ENCODE measurements around the gene USHBP1.

USHBP1 gene

DNA sequence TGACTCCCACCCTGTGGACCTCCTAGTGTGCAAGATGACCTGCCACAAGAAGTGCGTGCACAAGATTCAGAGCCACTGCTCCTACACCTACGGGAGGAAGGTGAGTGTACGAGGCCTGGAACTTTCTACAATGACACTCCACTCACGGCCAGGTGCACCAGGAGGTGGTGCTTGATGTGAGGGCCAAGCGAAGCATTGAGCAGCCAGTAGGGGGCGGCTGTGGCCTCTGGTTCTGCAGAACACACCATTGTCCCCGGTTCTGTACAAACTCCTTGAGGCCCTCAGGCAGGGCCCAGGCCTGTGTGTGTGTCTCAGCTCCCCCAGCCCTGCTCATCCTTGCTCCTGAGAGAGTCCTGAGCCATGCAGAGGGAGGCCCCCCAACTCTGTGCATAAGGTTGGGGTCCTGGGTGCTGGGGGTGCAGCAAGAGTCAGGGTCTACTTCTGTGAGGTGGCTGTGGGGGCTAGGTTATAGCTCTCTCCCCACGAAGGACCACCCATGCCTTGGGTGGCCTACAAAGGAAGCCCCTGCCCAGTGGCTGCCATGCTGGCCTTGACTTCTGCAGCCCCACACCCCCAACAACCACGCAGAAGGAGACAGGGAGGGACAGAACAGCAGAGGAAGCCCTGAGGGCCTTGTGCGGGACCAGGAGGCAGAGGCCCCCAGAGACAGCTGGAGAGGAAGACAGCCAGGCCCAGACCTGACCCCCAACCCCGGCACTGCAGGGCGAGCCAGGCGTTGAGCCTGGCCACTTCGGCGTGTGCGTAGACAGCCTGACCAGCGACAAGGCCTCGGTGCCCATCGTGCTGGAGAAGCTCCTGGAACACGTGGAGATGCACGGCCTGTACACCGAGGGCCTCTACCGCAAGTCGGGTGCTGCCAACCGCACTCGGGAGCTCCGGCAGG is 59.1 kb downstream of the USHBP1 start:
- DNase-seq (ENCODE audit: low read depth in 1 of 2, low spot score in 1 of 2), result peak; percentile 55 to 74
- in situ Hi-C loops (cut with HindIII; ENCODE audit: low pct_unique_long_range_greater_than_20kb, low sequenced_read_pairs), result no loop called here
- TF ChIP-seq JUND (IDR thresholded peaks at IDR 0.05; ENCODE audit: low read depth), result no peak

DNA sequence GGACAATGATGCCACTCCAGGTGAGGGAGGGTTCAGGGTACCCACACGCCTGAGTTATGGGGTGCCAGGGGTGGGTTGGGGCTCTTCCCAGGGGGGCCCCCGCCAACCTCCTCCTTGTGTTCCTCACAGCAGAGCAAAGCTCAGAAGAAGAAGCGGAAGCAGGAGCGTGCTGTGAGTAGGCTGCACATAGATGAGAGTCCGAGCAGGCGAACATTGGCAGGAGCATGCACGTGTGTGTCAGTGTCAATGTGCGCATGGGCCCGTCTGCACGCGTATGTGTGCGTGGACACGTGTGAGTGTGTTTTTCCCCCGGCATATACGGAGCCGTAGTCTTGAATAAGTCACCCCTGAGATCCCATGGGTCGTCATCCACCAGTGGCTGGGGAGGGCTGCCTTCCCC is 61.8 kb downstream of the USHBP1 start:
- in situ Hi-C loops (cut with HindIII; ENCODE audit: low pct_unique_long_range_greater_than_20kb, low sequenced_read_pairs), result no loop called here
- DNase-seq (ENCODE audit: low read depth in 1 of 2, low spot score in 1 of 2), result no peak
- no peak for TF ChIP-seq JUND (IDR thresholded peaks at IDR 0.05; ENCODE audit: low read depth)

DNA sequence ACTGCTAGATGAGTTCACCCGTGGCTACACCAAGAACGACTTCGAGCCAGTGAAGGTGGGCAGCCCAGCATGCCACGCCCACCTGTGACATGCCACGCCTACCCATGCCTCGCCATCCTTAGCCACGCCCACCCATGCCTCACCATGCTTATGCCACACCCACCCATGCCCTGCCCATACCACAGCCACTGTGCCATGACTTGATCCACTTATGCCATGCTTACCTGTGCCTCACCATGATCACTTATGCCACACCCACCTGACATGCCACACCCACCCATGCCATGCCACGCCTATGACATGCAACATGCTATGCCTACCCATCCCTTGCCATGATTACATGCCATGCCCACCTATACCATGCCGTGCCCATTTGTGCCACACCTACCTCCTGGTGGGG is 62.3 kb downstream of the USHBP1 start:
- TF ChIP-seq JUND (IDR thresholded peaks at IDR 0.05; ENCODE audit: low read depth), result no peak
- DNase-seq (ENCODE audit: low read depth in 1 of 2, low spot score in 1 of 2), result peak in 1 of 2 experiments; percentile 42
- in situ Hi-C loops (cut with HindIII; ENCODE audit: low pct_unique_long_range_greater_than_20kb, low sequenced_read_pairs), result no loop called here

DNA sequence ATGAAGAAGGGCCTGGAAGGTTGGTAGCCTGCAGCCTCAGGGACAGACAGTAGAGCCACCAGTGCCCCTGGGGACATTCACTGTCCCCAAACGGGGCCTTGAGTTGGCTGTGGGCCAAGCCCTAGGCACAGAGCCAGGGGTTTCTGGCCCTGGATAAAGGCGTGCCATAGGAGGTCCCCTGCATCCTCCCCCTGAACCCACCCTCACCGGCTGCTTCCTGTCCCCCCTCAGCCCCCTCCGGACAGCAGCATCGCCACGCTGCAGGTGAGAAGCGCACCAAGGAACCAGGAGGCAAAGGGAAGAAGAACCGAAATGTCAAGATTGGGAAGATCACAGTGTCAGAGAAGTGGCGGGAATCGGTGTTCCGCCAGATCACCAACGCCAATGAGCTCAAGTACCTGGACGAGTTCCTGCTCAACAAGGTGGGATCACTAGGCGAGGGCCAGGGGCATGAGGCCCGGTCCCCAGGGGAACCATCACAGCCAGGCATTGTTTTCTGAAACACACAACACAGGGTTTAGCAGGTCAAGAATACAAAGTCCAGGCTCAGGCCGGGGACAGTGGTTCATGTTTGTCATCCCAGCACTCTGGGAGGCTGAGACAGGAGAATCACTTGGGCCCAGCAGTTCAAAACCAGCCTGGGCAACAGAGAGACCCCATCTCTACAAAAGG is 64.0 kb downstream of the USHBP1 start:
- DNase-seq (ENCODE audit: low read depth in 1 of 2, low spot score in 1 of 2), result no peak
- TF ChIP-seq JUND (IDR thresholded peaks at IDR 0.05; ENCODE audit: low read depth), result no peak
- in situ Hi-C loops (cut with HindIII; ENCODE audit: low pct_unique_long_range_greater_than_20kb, low sequenced_read_pairs), result no loop called here

Data from T47D (cell line).